Esophagus squamous epithelium (tissue), 5 donors: ENCODE data around the gene ANKRD9. TPM values are rescaled to one million over a fixed set of nuclear protein-coding genes. Genes with fewer than 3 reads are reported as not detected.

Experiments used
- DNase-seq: peaks from one replicate; lab custom pipeline; 2025; lab: John Stamatoyannopoulos, UW
- H3K27ac ChIP-seq, 4 donors: fragments of 200-600 bp; sonication (generic); one replicate each; pipeline ENCODE4 v1.5.1; 2016 to 2019; ENCODE audit warnings: mild to moderate bottlenecking in 1 of 4
- H3K27me3 ChIP-seq, 4 donors: fragments of 200-600 bp; sonication (generic); 1 replicate in 3 of 4; 2 replicates in 1 of 4; pipeline versions ENCODE4 v1.5.1 to v1.6.0; 2017 to 2021; ENCODE audit warnings: antibody characterized with exemption in 1 of 4
- H3K36me3 ChIP-seq, 3 donors: fragments of 200-600 bp; sonication (generic); one replicate each; pipeline ENCODE4 v1.5.1; 2016 to 2019
- H3K4me1 ChIP-seq, 3 donors: fragments of 200-600 bp; sonication (generic); one replicate each; pipeline ENCODE4 v1.5.1; 2017 to 2019
- H3K4me3 ChIP-seq, 4 donors: fragments of 200-600 bp; sonication (generic); 1 replicate in 3 of 4; 2 replicates in 1 of 4; pipeline ENCODE4 v1.5.1; 2016 to 2019; ENCODE audit warnings: mild to moderate bottlenecking in 2 of 4, moderate library complexity in 1 of 4
- H3K9me3 ChIP-seq, 3 donors: fragments of 200-600 bp; sonication (generic); one replicate each; pipeline ENCODE4 v1.5.1; 2016 to 2019
- POLR2A ChIP-seq, 4 donors: fragments of 450-650 bp; IDR thresholded peaks; one replicate each; pipeline ENCODE4 v1.6.1; 2017; ENCODE audit warnings: antibody characterized with exemption in 4 of 4, mild to moderate bottlenecking in 4 of 4, moderate library complexity in 3 of 4
- WGBS, 2 donors: methylation state at CpG; one replicate each; pipeline ENCODE4 v1.1.5; 2018; 5-methylcytosine and 5-hydroxymethylcytosine counted together
- intact Hi-C: fragments of 100-400 bp; cut with DNase I; formaldehyde crosslinking; loops from one replicate; pipeline ENCODE4 v1.15.0; 2022
- total RNA-seq, 4 donors: library from RNA; depleted of rRNA; stranded (reverse); fragments of >200 nt; gene quantifications; one replicate each; pipeline ENCODE4 v1.1.0, GENCODE V29; 2016
- TF ChIP-seq, protein P1 (sequence below), 6 experiments: fragments of 450-650 bp in 4 of 6; fragments of 200-600 bp in 2 of 6; sonication (generic) in 2 of 6; IDR thresholded peaks; one replicate each; pipeline ENCODE4 v1.5.1; 2016 to 2019; ENCODE audit warnings: antibody characterized with exemption in 6 of 6, mild to moderate bottlenecking in 4 of 6, moderate library complexity in 4 of 6
- donor health status: DM: yes; HTN: yes; CAD: no.

Gene ANKRD9
- total RNA-seq, 4 donors from 2014 or later: 20.0 to 39.0 (median 30.2) TPM

GRCh38 chr14:102491786-102492530 lies 17.6 kb downstream of the ANKRD9 start:
- intact Hi-C loops: no loop called here
- WGBS, 2 donors: 84 to 85% methylated on average over 5 to 7 of the region's 7 CpGs
- Histone ChIP-seq H3K4me1 (peaks cover 0 to 14% (median 0%) of the 10 kb centered on the region in 3 donors), H3K9me3 (no peaks in the 10 kb centered on the region), H3K36me3 (peaks cover 0 to 13% (median 0%) of the 10 kb centered on the region in 3 donors), H3K27me3 (no peaks in the 10 kb centered on the region), H3K4me3 (no peak overlapping the region), H3K27ac (no peak overlapping the region)
- TF ChIP-seq, protein P1, sequence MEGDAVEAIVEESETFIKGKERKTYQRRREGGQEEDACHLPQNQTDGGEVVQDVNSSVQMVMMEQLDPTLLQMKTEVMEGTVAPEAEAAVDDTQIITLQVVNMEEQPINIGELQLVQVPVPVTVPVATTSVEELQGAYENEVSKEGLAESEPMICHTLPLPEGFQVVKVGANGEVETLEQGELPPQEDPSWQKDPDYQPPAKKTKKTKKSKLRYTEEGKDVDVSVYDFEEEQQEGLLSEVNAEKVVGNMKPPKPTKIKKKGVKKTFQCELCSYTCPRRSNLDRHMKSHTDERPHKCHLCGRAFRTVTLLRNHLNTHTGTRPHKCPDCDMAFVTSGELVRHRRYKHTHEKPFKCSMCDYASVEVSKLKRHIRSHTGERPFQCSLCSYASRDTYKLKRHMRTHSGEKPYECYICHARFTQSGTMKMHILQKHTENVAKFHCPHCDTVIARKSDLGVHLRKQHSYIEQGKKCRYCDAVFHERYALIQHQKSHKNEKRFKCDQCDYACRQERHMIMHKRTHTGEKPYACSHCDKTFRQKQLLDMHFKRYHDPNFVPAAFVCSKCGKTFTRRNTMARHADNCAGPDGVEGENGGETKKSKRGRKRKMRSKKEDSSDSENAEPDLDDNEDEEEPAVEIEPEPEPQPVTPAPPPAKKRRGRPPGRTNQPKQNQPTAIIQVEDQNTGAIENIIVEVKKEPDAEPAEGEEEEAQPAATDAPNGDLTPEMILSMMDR (IDR thresholded peaks at IDR 0.05): no peak
- no peak for TF ChIP-seq POLR2A (IDR thresholded peaks at IDR 0.05)
- no peak for DNase-seq

DNA sequence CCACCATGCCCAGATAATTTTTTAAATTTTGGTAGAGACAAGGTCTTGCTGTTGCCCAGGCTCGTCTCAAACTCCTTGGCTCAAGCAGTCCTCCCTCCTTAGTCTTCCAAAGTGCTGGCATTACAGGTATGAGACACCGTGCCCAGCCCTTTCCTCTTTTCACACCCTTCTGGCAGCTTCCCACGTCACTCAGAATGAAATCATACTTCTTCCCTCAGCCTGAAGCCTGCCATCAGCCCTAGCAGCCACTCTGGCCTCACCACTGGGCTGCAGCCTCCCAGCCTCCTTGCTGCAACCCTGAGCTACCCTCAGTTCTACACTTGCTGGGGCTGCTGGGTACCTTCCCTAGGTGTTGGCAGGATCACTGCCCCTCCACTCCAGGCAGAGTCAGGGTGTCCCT lies 18.2 kb downstream of the ANKRD9 start:
- Histone ChIP-seq H3K36me3 (peaks cover 0 to 7% (median 0%) of the 10 kb centered on the region in 3 donors), H3K27me3 (no peaks in the 10 kb centered on the region), H3K4me1 (peaks cover 0 to 14% (median 0%) of the 10 kb centered on the region in 3 donors), H3K27ac (no peak overlapping the region), H3K4me3 (no peak overlapping the region), H3K9me3 (no peaks in the 10 kb centered on the region)
- TF ChIP-seq POLR2A (IDR thresholded peaks at IDR 0.05): no peak
- TF ChIP-seq, protein P1 (IDR thresholded peaks at IDR 0.05): no peak
- WGBS, 2 donors: 50 to 53% methylated on average over 3 of the region's 3 CpGs
- no peak for DNase-seq
- intact Hi-C loops: no loop called here

DNA sequence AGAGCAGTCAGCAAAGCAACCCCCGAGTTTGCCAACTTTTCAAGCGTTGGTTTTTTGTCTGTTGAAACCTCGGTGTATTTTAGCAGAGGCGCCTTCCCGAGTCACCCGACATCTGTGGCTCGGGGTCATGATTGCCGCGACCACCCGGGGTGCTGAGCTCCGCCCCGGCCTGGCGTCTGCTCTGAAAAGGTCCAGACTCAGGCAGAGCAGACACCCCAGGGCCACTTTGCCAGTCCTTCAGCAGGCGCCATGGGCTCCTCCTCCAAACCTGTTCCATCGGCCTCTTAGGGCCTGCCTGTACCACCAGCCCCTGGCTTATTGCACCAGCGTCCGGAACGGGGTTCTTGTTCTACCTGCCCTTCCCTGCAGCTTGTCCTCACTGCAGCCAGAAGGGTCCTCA lies 19.1 kb downstream of the ANKRD9 start:
- TF ChIP-seq, protein P1 (IDR thresholded peaks at IDR 0.05): no peak
- TF ChIP-seq POLR2A (IDR thresholded peaks at IDR 0.05): no peak
- H3K4me3 ChIP-seq: no peak overlapping the region
- H3K4me1 ChIP-seq: peaks cover 0 to 14% (median 0%) of the 10 kb centered on the region in 3 donors
- H3K36me3 ChIP-seq: peaks cover 0 to 4% (median 0%) of the 10 kb centered on the region in 3 donors
- WGBS, 2 donors: 86 to 96% methylated on average over 11 to 12 of the region's 18 CpGs
- intact Hi-C loops: no loop called here
- no peak overlapping the region for H3K27ac ChIP-seq
- no peaks in the 10 kb centered on the region for H3K27me3 ChIP-seq
- H3K9me3 ChIP-seq: no peaks in the 10 kb centered on the region
- no peak for DNase-seq

GRCh38 chr14:102487204-102487577 lies 22.4 kb downstream of the ANKRD9 start:
- WGBS, 2 donors: 69 to 81% methylated on average over 7 of the region's 7 CpGs
- TF ChIP-seq, protein P1 (IDR thresholded peaks at IDR 0.05): no peak
- no peak for TF ChIP-seq POLR2A (IDR thresholded peaks at IDR 0.05)
- DNase-seq: no peak
- H3K4me1 ChIP-seq: peaks cover 0 to 14% (median 0%) of the 10 kb centered on the region in 3 donors
- H3K27ac ChIP-seq: no peak overlapping the region
- no peaks in the 10 kb centered on the region for H3K27me3 ChIP-seq
- H3K4me3 ChIP-seq: no peak overlapping the region
- H3K36me3 ChIP-seq: no peaks in the 10 kb centered on the region
- no peaks in the 10 kb centered on the region for H3K9me3 ChIP-seq
- intact Hi-C loops: no loop called here

DNA sequence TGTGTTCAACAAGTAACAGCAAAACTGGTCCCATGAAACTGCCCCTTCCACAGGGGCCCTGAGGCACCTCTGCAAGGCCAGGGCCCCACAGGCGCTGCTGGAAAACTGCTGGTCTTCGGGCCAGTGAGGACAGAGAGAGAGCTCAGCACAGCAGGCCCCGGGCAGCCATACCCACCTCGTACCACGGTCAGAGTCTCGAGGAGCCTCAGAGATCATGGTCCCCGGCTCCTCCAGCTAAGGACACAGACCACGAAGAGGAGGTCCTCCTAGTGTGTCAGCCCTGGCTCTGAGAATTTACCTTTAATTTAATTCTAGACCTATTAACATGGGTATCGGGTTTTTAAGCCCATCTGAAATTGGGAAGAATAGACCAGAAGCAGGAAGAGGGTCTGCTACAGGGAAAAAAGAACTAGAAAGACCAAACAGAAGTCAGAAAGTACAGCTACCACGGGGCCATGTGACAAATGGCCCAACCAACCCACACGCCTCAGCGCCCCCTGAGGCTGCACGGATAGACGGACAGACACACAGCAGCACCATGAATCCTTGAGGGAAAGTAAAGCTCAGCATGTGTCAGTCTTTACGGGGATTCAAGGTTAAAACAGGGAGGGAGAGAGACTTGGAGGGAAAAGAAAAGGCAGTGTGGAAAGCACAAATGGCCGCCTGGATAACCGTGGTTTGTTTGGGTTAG lies 22.9 kb downstream of the ANKRD9 start:
- no peak overlapping the region for H3K4me3 ChIP-seq
- H3K36me3 ChIP-seq: no peaks in the 10 kb centered on the region
- 71 to 83% methylated on average over 12 to 13 of the region's 17 CpGs for WGBS, 2 donors
- H3K27me3 ChIP-seq: no peaks in the 10 kb centered on the region
- TF ChIP-seq, protein P1 (IDR thresholded peaks at IDR 0.05): no peak
- TF ChIP-seq POLR2A (IDR thresholded peaks at IDR 0.05): no peak
- intact Hi-C loops: no loop called here
- no peak overlapping the region for H3K27ac ChIP-seq
- DNase-seq: no peak
- H3K4me1 ChIP-seq: peaks cover 0 to 17% (median 0%) of the 10 kb centered on the region in 3 donors
- no peaks in the 10 kb centered on the region for H3K9me3 ChIP-seq
